GM19023 (cell line): Measurements from ENCODE around the gene ABO.
"Not testable (repeated sequence)": the region's sequence is repeated elsewhere in the genome, so short reads cannot be mapped to it uniquely, and the experiment has no call there.

Source experiments
- ATAC-seq: cut with Tn5 transposase; IDR thresholded peaks from one replicate; pipeline ENCODE4 v1.9.1; 2021; ENCODE audit warnings: mild to moderate bottlenecking, moderate library complexity; ENCODE audit not compliant: unreplicated experiment

The ABO gene

GRCh38 chr9:133247632-133248031, 27.4 kb downstream of the ABO start:
- ATAC-seq, result no peak

DNA sequence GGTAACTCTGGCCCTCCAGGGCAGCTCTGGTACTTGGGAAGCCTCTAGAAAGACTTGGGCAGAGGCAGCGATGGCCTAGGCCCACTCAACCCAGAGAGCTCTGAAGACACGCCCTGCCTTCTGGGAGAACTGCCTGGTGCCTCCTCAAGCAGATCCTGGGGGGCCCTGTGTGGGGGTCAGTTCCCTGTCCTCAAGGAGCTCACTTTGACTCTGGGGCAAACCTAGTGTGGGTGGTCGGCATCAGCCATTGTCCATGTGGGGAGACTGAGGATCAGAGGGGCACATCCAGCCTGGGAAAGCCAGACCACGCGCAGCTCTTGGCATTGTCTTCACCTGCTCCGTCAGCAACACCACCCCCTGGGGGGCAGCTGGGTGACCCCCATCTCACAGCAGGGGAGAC, 28.0 kb downstream of the ABO start:
- no peak for ATAC-seq

DNA sequence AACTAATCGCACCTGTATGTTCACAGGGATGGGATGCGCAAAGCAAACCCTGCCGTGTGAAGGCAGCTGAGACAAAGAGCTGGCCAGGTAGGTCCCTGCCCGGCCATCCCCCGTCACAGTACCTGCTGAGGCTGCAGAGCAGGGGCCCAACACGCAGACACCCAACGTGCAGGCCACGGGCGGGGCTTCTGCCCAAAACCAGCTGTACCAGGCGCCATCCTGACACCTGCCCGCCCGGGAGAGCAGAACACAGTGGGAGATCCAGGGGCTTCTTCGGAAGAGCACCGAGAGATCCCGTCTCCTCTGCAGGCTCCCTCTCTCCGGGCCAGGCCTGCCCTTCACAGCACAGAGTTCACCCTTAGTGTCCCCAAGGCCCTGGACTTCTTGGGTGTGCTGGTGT, 28.4 kb downstream of the ABO start:
- ATAC-seq, result no peak

DNA sequence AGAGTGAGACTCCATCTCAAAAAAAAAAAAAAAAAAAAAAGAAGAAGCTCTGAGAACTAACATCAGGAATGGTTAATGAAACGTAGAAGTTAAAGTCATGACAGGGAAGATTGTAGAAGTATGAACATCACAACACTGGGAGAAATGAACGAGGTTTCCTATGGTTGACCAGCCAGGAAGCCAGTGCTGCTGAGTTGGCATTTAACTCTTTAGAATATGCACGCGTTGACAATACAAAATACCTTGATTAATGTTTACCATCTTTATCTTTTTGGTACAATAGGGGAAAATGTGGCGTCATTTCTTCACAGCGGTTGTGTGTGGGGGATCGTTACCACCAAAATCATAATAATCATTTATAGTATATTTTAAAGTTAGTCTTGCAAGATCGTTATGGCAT, 32.0 kb downstream of the ABO start:
- no peak for ATAC-seq

- no peak for ATAC-seq
These were observed 32.8 kb downstream of the ABO start for GRCh38 chr9:133242241-133242640.

DNA sequence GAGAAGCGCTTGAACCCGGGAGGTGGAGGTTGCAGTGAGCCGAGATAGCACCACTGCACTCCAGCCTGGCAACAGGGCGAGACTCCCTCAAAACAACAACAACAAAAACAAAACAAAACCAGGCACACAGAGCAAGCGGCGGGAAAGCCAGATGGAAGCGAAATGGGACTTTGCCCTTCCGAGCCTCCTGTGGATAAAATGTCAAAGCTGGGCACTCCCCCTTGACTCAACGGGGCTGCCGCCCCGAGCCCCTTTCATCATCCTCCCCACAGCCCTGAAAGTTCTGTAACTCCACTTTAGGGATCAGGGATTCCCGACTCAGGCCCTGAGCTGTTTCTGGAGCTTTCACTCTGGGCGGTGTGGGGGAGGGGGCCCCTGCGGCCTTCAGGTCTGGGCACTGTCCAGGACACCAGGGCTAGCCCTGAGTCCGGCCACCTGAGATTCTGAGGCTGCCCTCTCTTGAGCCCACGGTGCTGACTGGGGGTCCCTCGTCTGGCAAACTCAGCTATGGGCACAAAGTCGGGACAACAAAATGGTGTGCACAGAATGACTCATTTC, 35.4 kb downstream of the ABO start:
- no peak for ATAC-seq

GRCh38 chr9:133238851-133239532, 36.0 kb downstream of the ABO start:
- no peak for ATAC-seq

DNA sequence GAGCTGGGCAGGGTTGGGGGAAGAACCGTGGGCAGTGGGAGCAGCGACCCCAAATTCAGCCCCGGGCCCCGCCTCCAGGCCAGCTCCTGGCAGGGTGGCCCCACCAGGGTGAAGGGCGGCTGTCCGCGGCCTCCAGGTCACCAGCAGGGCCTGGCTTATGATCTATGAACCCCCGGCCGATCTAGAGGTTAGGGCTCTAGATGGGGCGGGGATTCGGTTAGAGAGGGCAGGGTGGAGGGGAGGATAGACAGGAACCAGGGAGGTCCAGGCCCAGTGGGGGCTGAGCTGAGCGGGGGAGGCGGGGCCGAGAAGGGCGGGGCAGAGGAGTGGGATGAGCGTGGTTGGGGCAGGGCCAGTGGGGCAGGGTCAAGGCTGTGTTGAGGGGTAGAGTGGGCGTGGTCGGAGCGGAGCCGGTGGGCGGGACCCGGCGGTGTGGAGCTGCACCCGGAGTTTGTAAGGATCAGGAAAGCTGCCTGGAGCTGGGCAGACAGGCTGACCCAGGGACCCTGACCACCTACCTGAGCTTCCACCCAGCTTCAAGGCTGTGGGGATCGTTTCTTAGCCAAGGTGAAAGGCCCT, 36.6 kb downstream of the ABO start:
- ATAC-seq, result no peak

- ATAC-seq, result no peak
These were observed 37.8 kb downstream of the ABO start for GRCh38 chr9:133237035-133237731.

DNA sequence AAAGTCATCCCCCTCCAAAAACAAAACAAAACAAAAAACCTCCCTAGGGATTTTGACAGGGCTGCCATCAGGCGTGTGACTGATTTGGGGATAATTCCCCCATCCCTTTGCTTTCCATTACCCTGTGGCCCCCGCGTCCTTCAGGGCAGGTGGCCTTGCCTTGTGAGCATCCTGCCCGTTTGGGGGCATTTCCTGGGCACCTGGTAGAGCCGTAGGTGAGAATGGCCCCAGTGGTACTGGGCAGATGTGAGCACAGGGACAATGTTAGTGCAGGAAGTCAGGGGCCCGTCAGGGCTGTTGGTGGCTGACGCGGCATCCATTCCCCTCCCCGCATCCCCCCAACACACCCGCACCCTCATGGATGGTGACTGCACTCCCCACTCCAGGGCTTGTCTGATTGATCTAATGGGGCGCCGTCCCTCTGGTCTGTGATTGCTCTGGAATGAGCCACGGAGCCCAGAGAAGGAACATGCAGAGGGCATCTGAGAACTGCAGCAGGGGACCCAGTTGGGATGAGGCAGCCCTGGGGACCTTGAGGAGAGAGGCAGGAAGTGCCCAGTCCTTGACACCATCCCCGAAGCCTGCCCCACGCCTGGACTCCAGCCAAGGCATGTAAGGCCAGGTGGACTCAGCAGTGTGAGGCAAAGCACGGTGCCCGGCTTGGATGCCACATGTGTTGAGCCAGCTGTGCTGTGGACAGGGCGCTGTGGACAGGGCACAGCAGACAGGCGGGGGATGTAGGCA, 38.5 kb downstream of the ABO start:
- not testable (repeated sequence) for ATAC-seq

- no peak for ATAC-seq
These were observed 39.3 kb downstream of the ABO start for GRCh38 chr9:133235549-133236222.

DNA sequence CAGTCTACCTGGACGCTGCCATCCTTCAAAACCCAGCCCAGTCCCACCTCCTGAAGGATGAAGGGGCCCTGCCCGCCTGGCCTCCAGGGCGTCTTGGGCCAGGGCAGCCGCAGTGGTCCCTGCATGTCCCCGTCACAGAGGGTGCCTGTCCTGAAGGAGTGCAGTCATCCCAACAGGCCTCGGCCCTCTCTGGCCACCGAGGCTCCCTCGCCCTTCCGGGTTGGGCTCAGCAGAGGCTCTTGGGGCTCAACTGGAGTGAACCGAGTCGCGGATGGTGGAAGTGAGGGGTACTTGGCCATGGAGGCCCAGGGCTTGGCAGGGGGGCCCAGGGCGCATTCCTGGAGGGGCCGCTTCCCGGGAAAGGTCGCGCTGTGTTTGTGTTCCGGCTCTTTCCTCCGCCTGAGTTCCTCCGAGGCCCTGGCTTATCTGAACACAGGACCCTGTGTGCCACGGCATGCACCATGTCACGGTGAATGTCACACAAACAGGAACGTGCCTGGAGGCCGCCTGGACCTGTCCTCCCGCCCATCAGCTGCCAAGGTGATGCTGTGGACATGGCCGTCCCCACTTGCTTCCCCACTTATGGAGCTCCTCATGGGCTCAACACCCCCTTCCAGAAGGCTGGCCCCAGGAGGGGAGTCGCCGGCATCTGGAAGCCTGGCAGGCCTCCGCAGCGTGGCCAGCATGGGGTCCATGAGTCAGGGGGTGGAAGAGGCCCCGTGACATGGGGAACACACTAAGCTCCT, 40.3 kb downstream of the ABO start:
- no peak for ATAC-seq

GRCh38 chr9:133233681-133234432, 41.1 kb downstream of the ABO start:
- no peak for ATAC-seq

GRCh38 chr9:133231934-133232568, 43.0 kb downstream of the ABO start:
- not testable (repeated sequence) for ATAC-seq

- not testable (repeated sequence) for ATAC-seq
These were observed 44.5 kb downstream of the ABO start for GRCh38 chr9:133230514-133230913.

DNA sequence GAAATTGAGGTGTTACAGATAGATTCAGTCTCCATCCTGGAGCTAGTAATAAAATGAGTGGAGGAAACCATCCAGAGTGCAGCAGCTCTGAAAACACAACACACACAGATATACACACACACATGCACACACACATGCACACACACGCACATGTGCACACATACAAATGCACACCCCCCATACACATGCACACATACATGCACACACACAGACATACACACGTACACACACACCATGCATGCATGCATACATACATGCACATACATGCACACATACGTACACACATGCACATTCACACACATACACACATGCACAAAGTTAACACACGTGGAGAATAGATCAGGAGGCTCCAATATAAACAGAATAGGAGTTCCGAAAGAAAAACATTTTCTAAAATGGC, 44.9 kb downstream of the ABO start:
- no peak for ATAC-seq

DNA sequence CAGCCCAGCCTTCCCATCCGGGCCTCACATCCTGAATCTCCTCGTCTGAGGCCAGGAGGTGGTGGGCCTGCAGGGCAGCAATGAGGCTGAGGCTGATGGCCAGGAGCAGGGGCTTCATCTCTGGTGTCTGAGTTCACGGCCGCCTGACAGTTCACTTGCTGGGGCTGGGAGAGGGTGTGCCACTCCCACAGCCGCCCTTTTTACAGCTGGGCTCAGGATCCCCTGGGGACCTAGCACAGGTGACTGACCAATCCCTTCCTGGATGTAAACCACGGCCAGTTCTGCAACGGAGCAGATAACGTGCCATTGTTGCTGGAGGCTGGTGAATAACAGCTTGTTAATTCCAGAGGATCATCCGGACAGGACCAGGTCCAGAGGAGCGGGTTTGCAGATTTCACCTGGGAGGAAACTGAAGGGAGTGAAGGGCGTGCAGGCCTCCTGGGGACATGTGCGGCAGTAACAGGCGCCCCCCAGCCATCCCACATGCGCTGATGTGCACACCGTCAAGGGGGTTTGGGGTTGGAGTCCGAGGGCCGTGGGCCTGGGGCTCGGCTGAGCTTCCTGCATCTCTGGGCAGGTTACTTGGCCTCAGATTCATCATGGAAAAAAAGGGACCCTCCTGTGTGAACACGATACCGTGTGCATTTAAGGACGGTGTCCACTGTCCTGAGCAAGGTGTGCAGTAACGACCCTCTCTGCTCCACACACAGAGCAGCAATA, 46.4 kb downstream of the ABO start:
- not testable (repeated sequence) for ATAC-seq

DNA sequence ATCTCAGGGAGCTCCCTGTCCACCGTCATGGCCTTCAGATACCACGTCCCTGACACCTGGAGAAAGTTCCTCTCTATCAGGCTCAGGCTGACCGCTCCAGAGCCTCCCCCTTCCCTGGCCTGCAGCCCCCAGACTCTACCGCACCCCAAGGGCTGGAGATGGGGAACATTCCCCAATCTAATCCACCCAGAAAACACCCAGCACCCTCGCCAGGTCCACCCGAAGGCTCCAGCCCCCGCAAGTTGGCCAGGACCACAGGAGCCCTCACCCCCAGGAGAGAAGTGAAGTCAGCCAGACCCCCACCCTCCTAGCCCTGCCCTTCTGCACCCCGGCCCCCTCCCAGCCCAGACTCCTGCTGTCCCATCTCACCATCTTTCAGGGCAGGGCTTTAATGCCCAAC, 47.0 kb downstream of the ABO start:
- ATAC-seq, result not testable (repeated sequence)
